Muscle of back (tissue), 13 donors: ENCODE results near the gene TMEM35B. TPM values are rescaled to one million over a fixed set of nuclear protein-coding genes. Genes with fewer than 3 reads are reported as not detected.
"Not testable (repeated sequence)": the region's sequence is repeated elsewhere in the genome, so short reads cannot be mapped to it uniquely, and the experiment has no call there.

Experiments
- DNase-seq, 3 donors: peaks; one replicate each; pipeline versions ENCODE4 v3.0.0 to v3.0.0-alpha.2; 2013
- long read RNA-seq, 9 donors: transcript quantifications; one replicate each; lab custom pipeline, GENCODE V29; 2026
- polyA plus RNA-seq, 10 donors: library from polyadenylated mRNA; unstranded; fragments of 120-200 nt; gene quantifications; one replicate each; pipeline ENCODE4 v1.2.1, GENCODE V29; 2013; ENCODE audit not compliant: insufficient read length in 10 of 10

The TMEM35B gene
- polyA plus RNA-seq, result 10 to 100 TPM; 16.8 to 24.1 (median 19.9) TPM
- long read RNA-seq, donor 1, transcript TMEM35B-201 (3 exons, 922 nt), result major isoform, 30 of 37 reads
- long read RNA-seq, donor 1, partial matches to known transcripts, result 7 of 37 reads
- long read RNA-seq, donor 1, other reads (novel, unspliced or antisense), result 0 of 37 reads
- long read RNA-seq, donor 2, transcript TMEM35B-201 (3 exons, 922 nt), result major isoform, 19 of 33 reads
- long read RNA-seq, donor 2, partial matches to known transcripts, result 14 of 33 reads
- long read RNA-seq, donor 2, other reads (novel, unspliced or antisense), result 0 of 33 reads
- long read RNA-seq, donor 3, result 0 reads
- long read RNA-seq, donor 4, transcript TMEM35B-201 (3 exons, 922 nt), result major isoform, 15 of 28 reads
- long read RNA-seq, donor 4, partial matches to known transcripts, result 13 of 28 reads
- long read RNA-seq, donor 4, other reads (novel, unspliced or antisense), result 0 of 28 reads
- long read RNA-seq, donor 5, transcript TMEM35B-201 (3 exons, 922 nt), result major isoform, 33 of 38 reads
- long read RNA-seq, donor 5, partial matches to known transcripts, result 5 of 38 reads
- long read RNA-seq, donor 5, other reads (novel, unspliced or antisense), result 0 of 38 reads
- long read RNA-seq, donor 6, transcript TMEM35B-201 (3 exons, 922 nt), result major isoform, 28 of 59 reads
- long read RNA-seq, donor 6, partial matches to known transcripts, result 31 of 59 reads
- long read RNA-seq, donor 6, other reads (novel, unspliced or antisense), result 0 of 59 reads
- long read RNA-seq, donor 7, transcript TMEM35B-201 (3 exons, 922 nt), result major isoform, 21 of 31 reads
- long read RNA-seq, donor 7, partial matches to known transcripts, result 10 of 31 reads
- long read RNA-seq, donor 7, other reads (novel, unspliced or antisense), result 0 of 31 reads
- long read RNA-seq, donor 8, transcript TMEM35B-201 (3 exons, 922 nt), result major isoform, 26 of 26 reads
- long read RNA-seq, donor 8, partial matches to known transcripts, result 0 of 26 reads
- long read RNA-seq, donor 8, other reads (novel, unspliced or antisense), result 0 of 26 reads
- long read RNA-seq, donor 9, partial matches to known transcripts, result 0 of 3 reads
- long read RNA-seq, donor 9, other reads (novel, unspliced or antisense), result 0 of 3 reads

GRCh38 chr1:34984793-34985608 is at the start of gene TMEM35B:
Gene TMEM35B, minus strand, starts transcription at chr1:34985347. Its CDS starts 42 bp downstream, at chr1:34985305.
- peak; percentile 47 to 92 (median 79) for DNase-seq

GRCh38 chr1:35033346-35033745 is 48.2 kb upstream of the TMEM35B start:
- DNase-seq, result no peak

- no peak for DNase-seq
Measured at GRCh38 chr1:35032384-35032739, 47.2 kb upstream of the TMEM35B start.

- DNase-seq, result peak in 2 of 3 donors; percentile 27 to 28
Measured at GRCh38 chr1:35030756-35031446, 45.8 kb upstream of the TMEM35B start.

- DNase-seq, result no peak
Measured at GRCh38 chr1:35030338-35030737, 45.2 kb upstream of the TMEM35B start.

GRCh38 chr1:35029761-35030160 is 44.6 kb upstream of the TMEM35B start:
- no peak for DNase-seq

GRCh38 chr1:35016406-35016805 is 31.3 kb upstream of the TMEM35B start:
- no peak for DNase-seq

GRCh38 chr1:35014486-35014885 is 29.3 kb upstream of the TMEM35B start:
- DNase-seq, result no peak

GRCh38 chr1:35005711-35006110 is 20.6 kb upstream of the TMEM35B start:
- no peak for DNase-seq

GRCh38 chr1:35001743-35002142 is 16.6 kb upstream of the TMEM35B start:
- no peak for DNase-seq

GRCh38 chr1:34994878-34995277 is 9.7 kb upstream of the TMEM35B start:
- no peak for DNase-seq

GRCh38 chr1:34988581-34988980 is 3.4 kb upstream of the TMEM35B start:
- DNase-seq, result no peak

- DNase-seq, result no peak
Measured at GRCh38 chr1:34988147-34988546, 3.0 kb upstream of the TMEM35B start.

- no peak for DNase-seq
Measured at GRCh38 chr1:34987018-34987417, 1.9 kb upstream of the TMEM35B start.

- DNase-seq, result not testable (repeated sequence)
Measured at GRCh38 chr1:34985609-34985904, 410 bp upstream of the TMEM35B start.

GRCh38 chr1:34984435-34984792 is 733 bp downstream of the TMEM35B start:
- DNase-seq, result no peak

- DNase-seq, result peak in 1 of 3 donors; percentile 25
Measured at GRCh38 chr1:34983700-34984355, 1.3 kb downstream of the TMEM35B start.

GRCh38 chr1:34982820-34983376 is 2.2 kb downstream of the TMEM35B start:
- DNase-seq, result peak in 1 of 3 donors; percentile 27

GRCh38 chr1:34980715-34981114 is 4.4 kb downstream of the TMEM35B start:
- no peak for DNase-seq

- peak; percentile 11 to 37 (median 32) for DNase-seq
Measured at GRCh38 chr1:34978921-34979320, 6.2 kb downstream of the TMEM35B start.
